Astrocyte of the cerebellum (primary cell): ENCODE data around the gene PDE4D.
A peak's percentile ranks its signal among the peaks of the same experiment; 100 is the strongest.

Experiments
- DNase-seq: peaks from one replicate; pipeline ENCODE4 v3.0.0-alpha.2; 2011; ENCODE audit warnings: low read depth
- H3K4me3 ChIP-seq: 2 replicates; pipeline ENCODE4 v1.5.1; 2011; ENCODE audit warnings: mild to moderate bottlenecking, low read depth, low read length, moderate library complexity
- CTCF ChIP-seq: IDR thresholded peaks from 2 replicates; pipeline ENCODE4 v1.5.1; 2012; ENCODE audit warnings: low read length, low read depth, moderate library complexity, mild to moderate bottlenecking; ENCODE audit errors: missing control alignments
- in situ Hi-C: cut with HindIII; loops from 2 replicates; pipeline ENCODE4 v1.10.0; 2017; ENCODE audit warnings: low sequenced_read_pairs

The PDE4D gene

GRCh38 chr5:59328709-59329296 lies 564.7 kb downstream of the PDE4D start:
- DNase-seq = peak; percentile 85
- TF ChIP-seq CTCF = no peak
- H3K4me3 ChIP-seq = no peak overlapping the region
- in situ Hi-C loops = no loop called here

GRCh38 chr5:59327191-59327980 lies 566.1 kb downstream of the PDE4D start:
- H3K4me3 ChIP-seq = no peak overlapping the region
- in situ Hi-C loops = no loop called here
- no peak for DNase-seq
- TF ChIP-seq CTCF = no peak

GRCh38 chr5:59326596-59326995 lies 566.9 kb downstream of the PDE4D start:
- H3K4me3 ChIP-seq = no peak overlapping the region
- no peak for TF ChIP-seq CTCF
- DNase-seq = no peak
- in situ Hi-C loops = no loop called here

DNA sequence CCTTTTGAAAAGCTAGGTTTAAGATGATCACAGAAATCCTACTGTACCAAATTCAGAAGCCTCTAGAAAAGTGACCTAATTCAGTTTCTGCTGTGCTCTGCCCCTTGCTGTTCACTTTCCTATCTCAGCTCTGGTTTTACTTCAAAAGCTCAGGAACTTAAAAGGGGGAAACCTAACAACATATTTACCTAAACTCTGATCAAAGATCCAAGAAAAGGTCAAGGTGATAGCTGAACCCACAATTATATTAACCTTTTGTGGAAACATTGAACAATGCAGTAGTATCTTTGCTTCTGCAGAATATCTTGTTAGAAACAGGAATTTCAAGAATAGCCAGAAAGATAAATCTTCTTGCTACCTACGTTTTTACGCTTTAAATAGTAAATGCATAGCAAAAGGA lies 568.5 kb downstream of the PDE4D start:
- no peak for DNase-seq
- in situ Hi-C loops = no loop called here
- TF ChIP-seq CTCF = no peak
- H3K4me3 ChIP-seq = no peak overlapping the region

GRCh38 chr5:59322894-59323293 lies 570.6 kb downstream of the PDE4D start:
- in situ Hi-C loops = no loop called here
- H3K4me3 ChIP-seq = no peak overlapping the region
- TF ChIP-seq CTCF = no peak
- DNase-seq = no peak

- in situ Hi-C loops = no loop called here
- TF ChIP-seq CTCF = no peak
- no peak overlapping the region for H3K4me3 ChIP-seq
- DNase-seq = no peak
Measured at GRCh38 chr5:59322058-59322457, 571.5 kb downstream of the PDE4D start.
